WI38 (cell line): ENCODE measurements around the gene COL1A2.

Experiments
- H3K4me3 ChIP-seq: 2 replicates; pipeline ENCODE4 v1.5.1; 2011; ENCODE audit warnings: low read depth, mild to moderate bottlenecking, control low read depth, low read length
- CTCF ChIP-seq: IDR thresholded peaks from 2 replicates; pipeline ENCODE4 v1.5.1; 2012; ENCODE audit warnings: low read depth, mild to moderate bottlenecking, control low read depth, low read length

The COL1A2 gene

GRCh38 chr7:94422827-94423460 is 28.2 kb downstream of the COL1A2 start:
- no peak overlapping the region for H3K4me3 ChIP-seq

DNA sequence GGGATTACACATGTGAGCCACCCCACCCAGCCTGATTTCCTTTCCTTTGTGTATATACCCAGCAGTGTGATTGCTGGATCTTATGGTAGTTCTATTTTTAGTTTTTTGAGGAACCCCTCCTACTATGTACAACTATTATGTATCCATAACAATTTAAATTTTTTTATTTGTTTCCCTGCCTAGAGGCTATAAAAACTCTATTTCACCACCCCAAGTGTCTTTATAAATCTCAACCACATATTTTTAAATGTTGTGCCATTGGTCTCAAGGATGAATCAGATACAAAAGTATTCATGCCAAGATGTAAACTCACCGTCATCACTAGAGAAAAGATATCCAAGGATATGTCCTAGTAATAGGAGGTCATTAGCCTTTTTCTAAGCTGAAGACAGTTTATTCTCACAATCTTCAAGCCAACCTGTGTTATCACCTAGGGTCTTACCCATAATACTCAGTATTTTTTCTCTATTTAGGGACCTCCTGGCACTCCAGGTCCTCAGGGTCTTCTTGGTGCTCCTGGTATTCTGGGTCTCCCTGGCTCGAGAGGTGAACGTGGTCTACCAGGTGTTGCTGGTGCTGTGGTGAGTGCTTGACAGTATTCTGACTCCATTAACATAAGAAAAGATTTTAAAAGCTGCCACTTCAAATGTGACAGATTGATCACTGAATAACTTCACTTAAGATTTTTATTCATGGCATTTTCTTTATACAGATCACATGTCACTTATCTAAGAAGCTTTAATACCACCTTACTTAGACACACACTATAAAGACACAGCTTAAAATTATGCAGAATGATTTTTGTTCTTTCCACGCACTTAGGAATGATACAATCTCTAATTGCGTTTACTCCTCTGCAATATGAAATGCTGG is 29.4 kb downstream of the COL1A2 start:
- no peak for TF ChIP-seq CTCF
- no peak overlapping the region for H3K4me3 ChIP-seq

More at GRCh38 chr7:94422827-94423460, 28.2 kb downstream of the COL1A2 start:
- TF ChIP-seq CTCF: no peak

DNA sequence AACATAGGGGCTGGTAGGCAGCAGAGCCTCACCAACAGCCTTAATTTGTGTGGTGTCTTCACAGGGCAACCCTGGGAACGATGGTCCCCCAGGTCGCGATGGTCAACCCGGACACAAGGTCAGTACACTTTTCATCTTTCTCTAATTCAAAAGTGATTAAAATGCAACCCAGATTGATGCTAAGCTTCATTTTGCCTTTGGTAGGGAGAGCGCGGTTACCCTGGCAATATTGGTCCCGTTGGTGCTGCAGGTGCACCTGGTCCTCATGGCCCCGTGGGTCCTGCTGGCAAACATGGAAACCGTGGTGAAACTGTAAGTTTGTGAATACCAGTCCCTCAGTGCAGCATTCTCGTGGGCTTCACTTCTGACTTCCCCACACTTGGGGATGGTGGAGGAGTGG is 30.9 kb downstream of the COL1A2 start:
- TF ChIP-seq CTCF: no peak
- H3K4me3 ChIP-seq: no peak overlapping the region

GRCh38 chr7:94426980-94427875 is 32.5 kb downstream of the COL1A2 start:
- TF ChIP-seq CTCF: no peak
- no peak overlapping the region for H3K4me3 ChIP-seq

DNA sequence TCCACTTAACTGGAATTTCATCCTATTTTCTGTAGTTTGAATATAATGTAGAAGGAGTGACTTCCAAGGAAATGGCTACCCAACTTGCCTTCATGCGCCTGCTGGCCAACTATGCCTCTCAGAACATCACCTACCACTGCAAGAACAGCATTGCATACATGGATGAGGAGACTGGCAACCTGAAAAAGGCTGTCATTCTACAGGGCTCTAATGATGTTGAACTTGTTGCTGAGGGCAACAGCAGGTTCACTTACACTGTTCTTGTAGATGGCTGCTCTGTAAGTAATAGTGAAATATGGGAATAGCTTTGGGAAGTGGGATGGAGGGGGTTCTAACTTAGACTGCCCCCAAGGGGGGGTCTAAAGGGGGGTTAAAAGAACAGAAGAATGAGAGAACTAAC is 34.5 kb downstream of the COL1A2 start:
- no peak overlapping the region for H3K4me3 ChIP-seq
- no peak for TF ChIP-seq CTCF

DNA sequence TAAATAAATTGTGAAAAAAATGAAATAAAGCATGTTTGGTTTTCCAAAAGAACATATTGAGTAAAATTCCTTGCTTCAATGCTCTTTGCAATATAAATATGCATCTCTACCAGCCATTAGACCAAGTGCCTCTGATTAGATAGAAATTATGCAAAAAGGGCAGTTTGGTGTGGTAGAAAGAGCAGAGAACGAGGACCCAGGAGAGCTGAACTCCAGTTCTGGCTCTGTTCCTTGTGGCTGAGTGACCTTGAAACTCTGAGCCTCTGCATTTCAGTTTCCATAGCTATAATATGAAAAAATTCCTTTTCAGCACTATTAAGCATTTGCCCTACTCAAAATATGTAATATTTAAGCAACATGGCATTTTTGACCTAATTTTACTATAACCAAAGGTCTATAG is 36.5 kb downstream of the COL1A2 start:
- TF ChIP-seq CTCF: no peak
- H3K4me3 ChIP-seq: no peak overlapping the region
